Measurements from ENCODE around the gene BRF1. TPM values are rescaled to one million over a fixed set of nuclear protein-coding genes. Genes with fewer than 3 reads are reported as not detected.
A peak's percentile ranks its signal among the peaks of the same experiment; 100 is the strongest.

The BRF1 gene
- total RNA-seq, 1 donor from 2014 or later = 51.1 TPM

- no peaks in the 10 kb centered on the region for H3K27me3 Mint-ChIP-seq (ENCODE audit: low read depth)
- peak overlapping the region; percentile 88 for H3K27ac Mint-ChIP-seq (ENCODE audit: unreplicated experiment)
- DNase-seq (ENCODE audit: low read depth, low spot score) = no peak
- peaks cover 6% of the 10 kb centered on the region for H3K4me1 Mint-ChIP-seq
- TF ChIP-seq, protein P1, sequence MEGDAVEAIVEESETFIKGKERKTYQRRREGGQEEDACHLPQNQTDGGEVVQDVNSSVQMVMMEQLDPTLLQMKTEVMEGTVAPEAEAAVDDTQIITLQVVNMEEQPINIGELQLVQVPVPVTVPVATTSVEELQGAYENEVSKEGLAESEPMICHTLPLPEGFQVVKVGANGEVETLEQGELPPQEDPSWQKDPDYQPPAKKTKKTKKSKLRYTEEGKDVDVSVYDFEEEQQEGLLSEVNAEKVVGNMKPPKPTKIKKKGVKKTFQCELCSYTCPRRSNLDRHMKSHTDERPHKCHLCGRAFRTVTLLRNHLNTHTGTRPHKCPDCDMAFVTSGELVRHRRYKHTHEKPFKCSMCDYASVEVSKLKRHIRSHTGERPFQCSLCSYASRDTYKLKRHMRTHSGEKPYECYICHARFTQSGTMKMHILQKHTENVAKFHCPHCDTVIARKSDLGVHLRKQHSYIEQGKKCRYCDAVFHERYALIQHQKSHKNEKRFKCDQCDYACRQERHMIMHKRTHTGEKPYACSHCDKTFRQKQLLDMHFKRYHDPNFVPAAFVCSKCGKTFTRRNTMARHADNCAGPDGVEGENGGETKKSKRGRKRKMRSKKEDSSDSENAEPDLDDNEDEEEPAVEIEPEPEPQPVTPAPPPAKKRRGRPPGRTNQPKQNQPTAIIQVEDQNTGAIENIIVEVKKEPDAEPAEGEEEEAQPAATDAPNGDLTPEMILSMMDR (conservative IDR thresholded peaks at IDR 0.05) = no peak
- no peak overlapping the region for H3K4me3 Mint-ChIP-seq
- no peaks in the 10 kb centered on the region for H3K9me3 Mint-ChIP-seq
- peaks cover 25% of the 10 kb centered on the region for H3K36me3 Mint-ChIP-seq (ENCODE audit: low read depth)
These were observed 81.7 kb downstream of the BRF1 start for GRCh38 chr14:105219043-105219612.

GRCh38 chr14:105218611-105219010, 82.2 kb downstream of the BRF1 start:
- no peak overlapping the region for H3K27ac Mint-ChIP-seq (ENCODE audit: unreplicated experiment)
- no peak for DNase-seq (ENCODE audit: low read depth, low spot score)
- peaks cover 6% of the 10 kb centered on the region for H3K4me1 Mint-ChIP-seq
- peaks cover 24% of the 10 kb centered on the region for H3K36me3 Mint-ChIP-seq (ENCODE audit: low read depth)
- H3K4me3 Mint-ChIP-seq = no peak overlapping the region
- H3K27me3 Mint-ChIP-seq (ENCODE audit: low read depth) = no peaks in the 10 kb centered on the region
- TF ChIP-seq, protein P1 (conservative IDR thresholded peaks at IDR 0.05) = no peak
- H3K9me3 Mint-ChIP-seq = no peaks in the 10 kb centered on the region

GRCh38 chr14:105217774-105218173, 83.0 kb downstream of the BRF1 start:
- H3K4me3 Mint-ChIP-seq = no peak overlapping the region
- no peak for DNase-seq (ENCODE audit: low read depth, low spot score)
- H3K36me3 Mint-ChIP-seq (ENCODE audit: low read depth) = peaks cover 17% of the 10 kb centered on the region
- H3K27me3 Mint-ChIP-seq (ENCODE audit: low read depth) = no peaks in the 10 kb centered on the region
- no peak overlapping the region for H3K27ac Mint-ChIP-seq (ENCODE audit: unreplicated experiment)
- H3K9me3 Mint-ChIP-seq = no peaks in the 10 kb centered on the region
- no peaks in the 10 kb centered on the region for H3K4me1 Mint-ChIP-seq
- TF ChIP-seq, protein P1 (conservative IDR thresholded peaks at IDR 0.05) = no peak

- DNase-seq (ENCODE audit: low read depth, low spot score) = no peak
- Mint-ChIP-seq H3K4me3 (no peak overlapping the region), H3K9me3 (no peaks in the 10 kb centered on the region), H3K27ac (ENCODE audit: unreplicated experiment) (no peak overlapping the region), H3K27me3 (ENCODE audit: low read depth) (no peaks in the 10 kb centered on the region), H3K4me1 (no peaks in the 10 kb centered on the region), H3K36me3 (ENCODE audit: low read depth) (peaks cover 10% of the 10 kb centered on the region)
- TF ChIP-seq, protein P1 (conservative IDR thresholded peaks at IDR 0.05) = no peak
These were observed 84.1 kb downstream of the BRF1 start for GRCh38 chr14:105216490-105217247.

- DNase-seq (ENCODE audit: low read depth, low spot score) = no peak
- H3K4me3 Mint-ChIP-seq = no peak overlapping the region
- H3K36me3 Mint-ChIP-seq (ENCODE audit: low read depth) = peaks cover 10% of the 10 kb centered on the region
- no peaks in the 10 kb centered on the region for H3K4me1 Mint-ChIP-seq
- H3K9me3 Mint-ChIP-seq = no peaks in the 10 kb centered on the region
- no peaks in the 10 kb centered on the region for H3K27me3 Mint-ChIP-seq (ENCODE audit: low read depth)
- TF ChIP-seq, protein P1 (conservative IDR thresholded peaks at IDR 0.05) = no peak
- no peak overlapping the region for H3K27ac Mint-ChIP-seq (ENCODE audit: unreplicated experiment)
These were observed 85.2 kb downstream of the BRF1 start for GRCh38 chr14:105215602-105216001.
